Dendritic cell treated with granulocyte-macrophage colony-stimulating factor and Interleukin-4, amounts not matched to agents 40 ng/mL and 50 ng/mL, for 4 days (primary cell): ENCODE data around the gene CTNNA3.
"Not testable (repeated sequence)": the region's sequence is repeated elsewhere in the genome, so short reads cannot be mapped to it uniquely, and the experiment has no call there.

Experiments
- H3K27ac Mint-ChIP-seq: one replicate; pipeline ENCODE4 v1.8.0; 2022; ENCODE audit warnings: mild to moderate bottlenecking, mixed read lengths
- H3K27me3 Mint-ChIP-seq: one replicate; pipeline ENCODE4 v1.8.0; 2022; ENCODE audit warnings: mild to moderate bottlenecking, mixed read lengths
- H3K36me3 Mint-ChIP-seq: one replicate; pipeline ENCODE4 v1.8.0; 2022; ENCODE audit warnings: low read depth, mixed read lengths
- H3K4me1 Mint-ChIP-seq: one replicate; pipeline ENCODE4 v1.8.0; 2022; ENCODE audit warnings: low read depth, mixed read lengths
- H3K4me3 Mint-ChIP-seq: one replicate; pipeline ENCODE4 v1.8.0; 2022; ENCODE audit warnings: mild to moderate bottlenecking, moderate library complexity, mixed read lengths
- H3K9me3 Mint-ChIP-seq: one replicate; pipeline ENCODE4 v1.8.0; 2022; ENCODE audit warnings: mixed read lengths
- intact Hi-C: fragments of 100-400 bp; cut with micrococcal nuclease; formaldehyde crosslinking; loops from one replicate; pipeline ENCODE4 v1.15.0; 2022

Gene CTNNA3

GRCh38 chr10:67539312-67539711, 156.7 kb downstream of the CTNNA3 start:
- H3K36me3 Mint-ChIP-seq, result no peaks in the 10 kb centered on the region
- no peak overlapping the region for H3K27ac Mint-ChIP-seq
- no peaks in the 10 kb centered on the region for H3K9me3 Mint-ChIP-seq
- intact Hi-C loops, result no loop called here
- no peak overlapping the region for H3K4me3 Mint-ChIP-seq
- no peaks in the 10 kb centered on the region for H3K4me1 Mint-ChIP-seq
- no peaks in the 10 kb centered on the region for H3K27me3 Mint-ChIP-seq

- Mint-ChIP-seq H3K4me3 (no peak overlapping the region), H3K4me1 (no peaks in the 10 kb centered on the region), H3K36me3 (no peaks in the 10 kb centered on the region), H3K9me3 (no peaks in the 10 kb centered on the region), H3K27me3 (no peaks in the 10 kb centered on the region), H3K27ac (no peak overlapping the region)
- intact Hi-C loops, result no loop called here
Observed at GRCh38 chr10:67537906-67538305, 158.1 kb downstream of the CTNNA3 start.

- H3K9me3 Mint-ChIP-seq, result no peaks in the 10 kb centered on the region
- intact Hi-C loops, result no loop called here
- no peaks in the 10 kb centered on the region for H3K36me3 Mint-ChIP-seq
- no peak overlapping the region for H3K27ac Mint-ChIP-seq
- no peaks in the 10 kb centered on the region for H3K4me1 Mint-ChIP-seq
- H3K4me3 Mint-ChIP-seq, result no peak overlapping the region
- H3K27me3 Mint-ChIP-seq, result no peaks in the 10 kb centered on the region
Observed at GRCh38 chr10:67533376-67533775, 162.6 kb downstream of the CTNNA3 start.

DNA sequence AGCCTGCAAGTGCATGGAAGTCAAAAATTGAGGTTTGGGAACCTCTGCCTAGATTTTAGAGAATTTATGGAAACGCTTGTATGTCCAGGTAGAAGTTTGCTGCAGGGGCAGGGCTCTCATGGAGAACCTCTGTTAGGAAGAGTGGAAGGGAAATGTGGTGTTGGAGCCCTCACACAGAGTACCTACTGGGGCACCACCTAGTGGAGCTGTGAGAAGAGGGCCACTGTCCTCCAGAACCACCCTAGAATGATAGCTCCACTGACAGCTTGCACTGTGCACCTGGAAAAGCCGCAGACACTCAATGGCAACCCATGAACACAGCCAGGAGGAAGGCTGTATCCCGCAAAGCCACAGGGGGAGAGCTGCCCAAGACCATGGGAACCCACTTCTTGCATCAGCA, 165.0 kb downstream of the CTNNA3 start:
- H3K36me3 Mint-ChIP-seq, intact Hi-C loops, H3K4me1 Mint-ChIP-seq, H3K9me3 Mint-ChIP-seq, H3K27me3 Mint-ChIP-seq, H3K4me3 Mint-ChIP-seq, H3K27ac Mint-ChIP-seq: not testable (repeated sequence)

DNA sequence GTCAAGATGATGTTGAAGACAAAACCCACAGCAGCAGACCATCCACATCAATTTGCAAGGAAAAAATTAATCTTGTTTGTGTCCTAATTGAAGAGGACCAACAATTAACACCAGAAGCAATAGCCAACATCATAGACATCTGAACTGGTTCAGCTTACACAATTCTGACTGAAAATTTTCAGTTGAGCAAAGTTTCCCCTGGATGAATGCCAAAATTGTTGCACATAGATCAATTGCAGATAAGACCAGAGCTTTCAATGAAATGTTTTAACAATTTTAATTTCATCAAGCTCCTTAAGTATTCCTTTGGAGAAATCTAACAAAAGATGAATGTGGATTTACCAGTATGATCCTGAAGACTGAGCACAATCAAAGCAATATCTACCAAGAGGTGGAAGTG, 168.6 kb downstream of the CTNNA3 start:
- no peaks in the 10 kb centered on the region for H3K36me3 Mint-ChIP-seq
- no peak overlapping the region for H3K4me3 Mint-ChIP-seq
- intact Hi-C loops, result no loop called here
- H3K4me1 Mint-ChIP-seq, result no peaks in the 10 kb centered on the region
- H3K9me3 Mint-ChIP-seq, result no peaks in the 10 kb centered on the region
- no peaks in the 10 kb centered on the region for H3K27me3 Mint-ChIP-seq
- H3K27ac Mint-ChIP-seq, result no peak overlapping the region

GRCh38 chr10:67521546-67521945, 174.4 kb downstream of the CTNNA3 start:
- intact Hi-C loops, result loop anchor here (5.0 kb wide), 1 partner anchor 1339 kb away; no protein-coding TSS in a partner anchor
- Mint-ChIP-seq H3K36me3 (no peaks in the 10 kb centered on the region), H3K27ac (no peak overlapping the region), H3K4me1 (no peaks in the 10 kb centered on the region), H3K9me3 (no peaks in the 10 kb centered on the region), H3K27me3 (no peaks in the 10 kb centered on the region), H3K4me3 (no peak overlapping the region)

DNA sequence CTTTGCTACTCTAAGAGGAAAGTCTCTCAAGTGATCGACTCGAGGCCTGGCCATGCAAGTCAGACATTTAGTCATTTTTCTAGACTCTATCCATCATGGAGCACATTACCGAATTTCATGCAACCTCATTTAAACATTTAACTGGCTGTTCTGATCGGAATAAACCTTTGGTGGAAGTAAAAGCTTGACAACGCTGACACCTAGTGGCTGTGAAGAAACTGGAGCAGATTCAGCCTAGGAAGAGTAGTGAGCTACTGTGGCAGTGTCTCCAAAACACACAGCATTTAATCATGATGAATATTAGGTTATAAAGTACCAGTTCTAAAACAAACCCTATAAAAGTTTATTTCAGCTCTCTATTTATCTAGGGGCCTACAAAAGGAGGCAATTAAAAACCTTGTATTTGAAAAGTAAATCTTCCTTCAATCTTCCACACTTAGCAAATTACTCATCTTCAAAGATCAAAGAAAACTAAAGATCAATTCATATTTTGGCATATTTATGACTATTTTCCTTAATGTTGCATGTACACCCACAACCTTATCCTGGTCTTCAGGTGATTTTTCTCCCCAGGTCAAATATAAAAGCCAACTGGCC, 175.0 kb downstream of the CTNNA3 start:
- Mint-ChIP-seq H3K27ac (no peak overlapping the region), H3K9me3 (no peaks in the 10 kb centered on the region), H3K4me1 (no peaks in the 10 kb centered on the region), H3K4me3 (no peak overlapping the region), H3K36me3 (no peaks in the 10 kb centered on the region), H3K27me3 (no peaks in the 10 kb centered on the region)
- intact Hi-C loops, result loop anchor here (5.0 kb wide), 1 partner anchor 1339 kb away; no protein-coding TSS in a partner anchor

DNA sequence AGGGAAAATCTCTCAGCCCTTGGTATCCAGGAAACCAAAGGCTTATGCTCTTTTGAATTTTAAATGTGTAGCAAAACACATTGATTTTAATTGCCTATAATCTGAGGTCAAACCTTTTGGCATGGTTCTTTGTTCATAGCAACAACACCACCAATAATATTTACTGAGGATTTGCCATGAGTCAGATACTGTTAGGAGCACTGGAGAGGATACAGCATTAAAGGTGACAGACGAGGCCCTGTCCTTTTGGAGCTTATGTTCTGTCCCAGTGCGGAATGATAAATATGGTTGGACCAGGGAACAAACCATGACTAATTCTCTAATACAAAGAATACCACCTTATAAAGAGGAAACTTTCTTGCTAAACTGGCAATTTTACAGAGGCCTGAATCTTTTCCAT, 176.6 kb downstream of the CTNNA3 start:
- intact Hi-C loops, result no loop called here
- H3K9me3 Mint-ChIP-seq, result no peaks in the 10 kb centered on the region

GRCh38 chr10:67518756-67519155, 177.2 kb downstream of the CTNNA3 start:
- no peak overlapping the region for H3K4me3 Mint-ChIP-seq
- no peaks in the 10 kb centered on the region for H3K9me3 Mint-ChIP-seq
- no peaks in the 10 kb centered on the region for H3K4me1 Mint-ChIP-seq
- no peak overlapping the region for H3K27ac Mint-ChIP-seq
- intact Hi-C loops, result no loop called here
- H3K27me3 Mint-ChIP-seq, result no peaks in the 10 kb centered on the region
- H3K36me3 Mint-ChIP-seq, result no peaks in the 10 kb centered on the region

More for the DNA sequence above, 176.6 kb downstream of the CTNNA3 start:
- Mint-ChIP-seq H3K4me1 (no peaks in the 10 kb centered on the region), H3K27me3 (no peaks in the 10 kb centered on the region), H3K27ac (no peak overlapping the region), H3K36me3 (no peaks in the 10 kb centered on the region), H3K4me3 (no peak overlapping the region)

DNA sequence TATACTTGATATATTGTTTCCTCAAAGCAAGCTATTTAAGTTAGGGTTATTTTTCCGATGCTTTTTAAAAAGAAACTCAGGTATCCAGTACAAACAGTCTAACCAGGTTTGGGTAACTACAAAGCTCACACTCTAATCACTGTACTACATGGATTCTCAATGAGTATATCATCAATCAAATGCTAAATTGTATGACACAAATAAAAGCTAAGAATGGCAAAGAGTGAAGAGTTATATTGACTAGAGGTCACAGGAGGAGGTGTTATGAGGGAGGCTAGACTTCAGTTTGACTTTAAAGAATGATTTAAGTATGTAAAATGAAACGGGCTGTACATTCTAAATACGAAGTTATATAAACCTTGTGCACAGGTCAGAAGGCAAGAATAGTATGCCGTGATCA, 178.0 kb downstream of the CTNNA3 start:
- H3K9me3 Mint-ChIP-seq, result no peaks in the 10 kb centered on the region
- intact Hi-C loops, result no loop called here
- no peaks in the 10 kb centered on the region for H3K27me3 Mint-ChIP-seq
- H3K36me3 Mint-ChIP-seq, result no peaks in the 10 kb centered on the region
- no peak overlapping the region for H3K27ac Mint-ChIP-seq
- H3K4me1 Mint-ChIP-seq, result no peaks in the 10 kb centered on the region
- no peak overlapping the region for H3K4me3 Mint-ChIP-seq

- peaks cover 5% of the 10 kb centered on the region for H3K9me3 Mint-ChIP-seq
- H3K27ac Mint-ChIP-seq, result no peak overlapping the region
- H3K36me3 Mint-ChIP-seq, result no peaks in the 10 kb centered on the region
- no peaks in the 10 kb centered on the region for H3K4me1 Mint-ChIP-seq
- intact Hi-C loops, result no loop called here
- H3K4me3 Mint-ChIP-seq, result no peak overlapping the region
- no peaks in the 10 kb centered on the region for H3K27me3 Mint-ChIP-seq
Observed at GRCh38 chr10:67506757-67507091, 189.3 kb downstream of the CTNNA3 start.

GRCh38 chr10:67506083-67506756, 189.8 kb downstream of the CTNNA3 start:
- Mint-ChIP-seq H3K27ac (no peak overlapping the region), H3K9me3 (peaks cover 7% of the 10 kb centered on the region), H3K36me3 (no peaks in the 10 kb centered on the region), H3K4me3 (no peak overlapping the region), H3K27me3 (no peaks in the 10 kb centered on the region), H3K4me1 (no peaks in the 10 kb centered on the region)
- intact Hi-C loops, result no loop called here

DNA sequence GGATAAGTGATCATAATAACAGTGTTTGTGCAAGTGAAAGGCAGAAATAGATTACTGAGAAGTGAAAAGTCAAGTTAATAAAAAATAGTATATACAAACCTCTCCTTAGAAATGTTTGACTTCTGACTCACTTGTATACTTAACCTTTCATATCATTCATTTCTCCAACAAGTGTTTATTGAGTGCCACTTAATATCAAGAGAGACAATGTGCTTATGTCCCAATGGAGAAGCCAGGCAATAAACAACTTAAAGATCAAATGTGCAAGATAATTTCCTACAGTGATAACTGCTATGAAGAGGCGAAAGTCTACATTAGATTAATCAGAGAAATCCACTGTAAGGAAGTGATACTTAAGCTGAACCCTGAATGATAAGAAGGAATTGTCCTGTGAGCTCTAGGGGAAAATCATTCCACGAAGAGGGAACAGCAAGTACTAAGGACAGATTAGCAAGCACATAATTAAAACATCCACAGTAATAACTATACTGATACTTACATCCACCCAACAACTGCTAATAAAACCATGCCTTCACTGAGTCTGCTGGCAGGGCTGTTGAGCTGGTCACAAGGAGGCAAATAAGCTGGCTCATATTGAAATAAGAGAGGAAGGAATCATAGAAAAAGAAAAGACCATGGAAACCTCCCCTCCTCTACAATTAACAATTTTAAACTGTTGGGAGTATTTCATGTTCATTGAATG, 203.5 kb downstream of the CTNNA3 start:
- no peaks in the 10 kb centered on the region for H3K9me3 Mint-ChIP-seq
- intact Hi-C loops, result no loop called here
- no peak overlapping the region for H3K27ac Mint-ChIP-seq
- no peaks in the 10 kb centered on the region for H3K4me1 Mint-ChIP-seq
- H3K4me3 Mint-ChIP-seq, result no peak overlapping the region
- no peaks in the 10 kb centered on the region for H3K27me3 Mint-ChIP-seq
- no peaks in the 10 kb centered on the region for H3K36me3 Mint-ChIP-seq

GRCh38 chr10:67487906-67488619, 207.9 kb downstream of the CTNNA3 start:
- H3K27me3 Mint-ChIP-seq, result no peaks in the 10 kb centered on the region
- intact Hi-C loops, result no loop called here
- no peaks in the 10 kb centered on the region for H3K4me1 Mint-ChIP-seq
- H3K36me3 Mint-ChIP-seq, result no peaks in the 10 kb centered on the region
- no peaks in the 10 kb centered on the region for H3K9me3 Mint-ChIP-seq
- H3K4me3 Mint-ChIP-seq, result no peak overlapping the region
- no peak overlapping the region for H3K27ac Mint-ChIP-seq
